Ovary (tissue), 9 donors: Measurements from ENCODE around the gene VPS26A. TPM values are rescaled to one million over a fixed set of nuclear protein-coding genes. Genes with fewer than 3 reads are reported as not detected.

ENCODE experiments used
- DNase-seq, 5 donors: peaks; one replicate each; pipeline ENCODE4 v3.0.0-alpha.2; 2019 to 2020
- H3K27ac ChIP-seq, 2 donors: fragments of 200-600 bp; one replicate each; pipeline versions ENCODE4 v1.5.1 to v1.8.0; 2019 to 2022
- H3K27me3 ChIP-seq: fragments of 200-600 bp; one replicate; pipeline ENCODE4 v1.8.0; 2022
- H3K36me3 ChIP-seq: fragments of 200-600 bp; sonication (generic); one replicate; pipeline ENCODE4 v1.5.1; 2019
- H3K4me1 ChIP-seq: one replicate; pipeline ENCODE4 v1.8.1; 2013; ENCODE audit warnings: mild to moderate bottlenecking, moderate library complexity; ENCODE audit not compliant: insufficient read depth
- H3K4me3 ChIP-seq: fragments of 200-600 bp; sonication (generic); one replicate; pipeline ENCODE4 v1.5.1; 2017
- H3K9me3 ChIP-seq, 2 donors: fragments of 200-600 bp in 1 of 2; sonication (generic) in 1 of 2; one replicate each; pipeline versions ENCODE4 v1.5.1 to v1.8.1; 2013 to 2019; ENCODE audit warnings: mild to moderate bottlenecking in 1 of 2, moderate library complexity in 1 of 2
- CTCF ChIP-seq, 3 donors: fragments of 450-650 bp in 2 of 3; fragments of 200-600 bp in 1 of 3; IDR thresholded peaks; one replicate each; pipeline versions ENCODE4 v1.5.1 to v1.8.0; 2016 to 2022; ENCODE audit warnings: antibody characterized with exemption in 3 of 3, mild to moderate bottlenecking in 1 of 3
- EP300 ChIP-seq: sonication (generic); formaldehyde crosslinking; IDR thresholded peaks from one replicate; pipeline ENCODE4 v1.6.1; 2017; ENCODE audit warnings: antibody characterized with exemption
- POLR2A ChIP-seq: fragments of 450-650 bp; IDR thresholded peaks from one replicate; pipeline ENCODE4 v1.6.1; 2017; ENCODE audit warnings: antibody characterized with exemption, mild to moderate bottlenecking, moderate library complexity
- whole genome bisulfite sequencing, 3 donors: extraction: QIAGEN DNeasy Blood & Tissue Kit in 1 of 3; methylation state at CpG; one replicate each; pipeline versions ENCODE4 v1.1.5 to v1.1.7; 2013 to 2017; 5-methylcytosine and 5-hydroxymethylcytosine counted together
- intact Hi-C, 4 donors: fragments of 100-400 bp; cut with DNase I; formaldehyde crosslinking; loops; one replicate each; pipeline versions ENCODE4 v1.11.0 to v1.15.1; 2022 to 2023
- polyA plus RNA-seq, 2 donors: library from polyadenylated mRNA; stranded (reverse); fragments of 200-250 nt in 1 of 2; fragments of 350-450 nt in 1 of 2; fragmentation: Illumina TruSeq in 1 of 2; extraction: RNeasy Lipid Tissue Mini Kit (QIAGEN cat#74804) in 1 of 2; gene quantifications; one replicate each; pipeline ENCODE4 v1.2.3, GENCODE V29; 2013 to 2014
- total RNA-seq, 7 donors: library from RNA; depleted of rRNA in 2 of 7; stranded (reverse); fragments of >200 nt in 2 of 7; fragmentation: NEBNext Ultra II Directional in 3 of 7; extraction: Animal tissue kit (Norgen Biotek cat#: 25700) in 3 of 7; gene quantifications; one replicate each; pipeline versions ENCODE4 v1.1.0 to v1.2.4, GENCODE V29; 2016 to 2023
- donor health status: DM: no; HTN: no; CAD: no; lungs with moderate emphysema.
- donor health status: DM: no; HTN: no; CAD: no.
- donor health status: Bipolar disorder and iron deficiency.
- donor health status: DM: yes; HTN: yes; CAD: no.
- donor health status: DM: no; HTN: no; CAD: no.
- donor health status: DM: yes; HTN: yes; CAD: no.

VPS26A gene
- total and polyA plus RNA-seq, 9 donors: 21.3 to 65.4 (median 44.1) TPM

- no peaks in the 10 kb centered on the region for H3K36me3 ChIP-seq
- peak overlapping the region; percentile 54 for H3K4me3 ChIP-seq
- WGBS, 3 donors: 0 to 1% (median 1%) methylated on average over 16 of the region's 16 CpGs
- H3K27me3 ChIP-seq: no peaks in the 10 kb centered on the region
- intact Hi-C loops: loop anchor here in 1 of 4 donors (2.0 kb wide), 1 partner anchor 57 kb away; the partner anchor contains the start of gene SUPV3L1
- H3K9me3 ChIP-seq: no peaks in the 10 kb centered on the region
- DNase-seq: no peak
- H3K27ac ChIP-seq: peak overlapping the region; percentile 90 to 98
- H3K4me1 ChIP-seq: peaks cover 3% of the 10 kb centered on the region
- no peak for TF ChIP-seq POLR2A
Measured at GRCh38 chr10:69123306-69123746, 652 bp upstream of the VPS26A start.

DNA sequence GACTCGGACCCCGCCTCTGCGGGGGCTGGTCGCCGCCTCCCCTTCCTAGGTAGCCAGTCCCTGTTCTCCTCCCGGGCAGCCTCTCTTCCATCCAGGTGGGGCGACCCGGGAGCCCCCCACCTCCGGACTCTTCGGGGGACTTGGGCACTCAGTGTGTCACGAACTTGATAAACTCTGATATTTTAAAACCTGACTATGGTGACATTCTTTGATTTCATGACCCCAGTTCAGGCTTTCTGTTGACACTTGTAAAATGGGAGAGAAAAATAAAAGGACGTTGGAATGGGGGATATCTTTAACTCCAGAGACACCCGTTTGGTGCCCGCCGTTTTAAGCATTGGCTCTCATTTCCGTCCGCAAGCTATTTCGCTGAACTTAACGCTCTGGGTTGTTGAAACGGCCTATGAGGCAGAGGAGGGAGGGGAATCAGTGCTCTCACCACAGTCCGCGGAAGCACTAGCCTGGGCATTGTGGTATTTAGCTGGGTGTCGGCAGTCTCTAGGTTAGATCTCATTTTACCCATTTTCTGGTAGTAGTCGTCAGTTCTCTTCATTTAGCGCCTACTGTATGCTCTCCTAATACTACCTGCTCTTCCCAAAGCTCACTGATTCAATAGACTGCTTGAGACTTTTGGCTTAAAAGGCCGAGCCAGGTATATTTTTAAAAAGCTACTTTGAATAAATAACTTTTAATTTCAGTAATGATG is 738 bp downstream of the VPS26A start:
- TF ChIP-seq POLR2A (no peak), CTCF (IDR thresholded peaks at IDR 0.05) (no peak), EP300 (no peak)
- H3K4me1 ChIP-seq: peaks cover 3% of the 10 kb centered on the region
- H3K36me3 ChIP-seq: no peaks in the 10 kb centered on the region
- H3K9me3 ChIP-seq: no peaks in the 10 kb centered on the region
- H3K27ac ChIP-seq: peak overlapping the region; percentile 60 to 98
- DNase-seq: peak; percentile 23 to 58 (median 42)
- WGBS, 3 donors: 0 to 1% (median 1%) methylated on average over 24 to 26 of the region's 26 CpGs
- peak overlapping the region; percentile 91 for H3K4me3 ChIP-seq
- H3K27me3 ChIP-seq: no peaks in the 10 kb centered on the region
- intact Hi-C loops: no loop called here

DNA sequence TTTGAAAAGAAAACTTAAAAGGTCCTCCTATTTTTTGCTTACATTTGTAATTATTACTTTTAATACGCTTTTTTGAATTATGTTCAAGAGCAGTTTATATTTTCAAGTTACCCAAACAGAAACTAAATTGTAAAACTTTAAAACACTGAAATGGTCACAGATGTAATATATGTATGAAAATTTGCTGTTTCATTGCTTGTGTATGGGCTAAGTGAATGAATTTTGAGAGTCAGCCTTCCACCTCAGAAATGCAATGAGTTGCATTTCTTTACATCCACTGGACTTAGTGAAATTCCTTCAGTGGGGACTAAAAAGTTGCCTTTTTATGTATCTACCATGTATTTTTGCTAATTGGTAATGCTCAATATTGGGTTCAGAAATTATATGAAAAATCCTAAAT is 1.6 kb downstream of the VPS26A start:
- H3K36me3 ChIP-seq: no peaks in the 10 kb centered on the region
- no peaks in the 10 kb centered on the region for H3K9me3 ChIP-seq
- H3K27me3 ChIP-seq: no peaks in the 10 kb centered on the region
- TF ChIP-seq CTCF (IDR thresholded peaks at IDR 0.05): no peak
- no peak for TF ChIP-seq EP300
- TF ChIP-seq POLR2A: no peak
- intact Hi-C loops: no loop called here
- H3K27ac ChIP-seq: no peak overlapping the region
- peaks cover 3% of the 10 kb centered on the region for H3K4me1 ChIP-seq
- WGBS, 3 donors: 38 to 67% (median 45%) methylated on average over 1 of the region's 1 CpG
- no peak for DNase-seq
- peak overlapping the region; percentile 91 for H3K4me3 ChIP-seq

DNA sequence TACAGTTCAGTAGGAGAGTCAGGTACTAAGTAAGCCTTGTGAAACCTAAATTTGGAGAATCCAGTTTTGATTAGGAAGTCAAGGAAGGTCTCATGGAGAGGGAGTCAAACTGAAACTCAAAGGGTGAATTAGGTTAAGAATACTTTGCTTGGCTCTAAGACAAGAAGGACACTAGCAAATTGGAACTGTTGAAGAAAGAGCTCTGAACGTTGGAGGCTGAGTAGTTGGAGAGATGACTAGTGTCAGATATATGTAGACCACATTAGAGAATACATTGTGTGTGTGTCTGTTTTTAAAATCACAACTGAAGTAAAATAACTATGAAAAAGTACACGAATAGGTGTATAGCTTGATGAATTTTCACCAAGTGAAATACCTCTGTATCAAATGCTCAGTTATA is 6.3 kb downstream of the VPS26A start:
- intact Hi-C loops: no loop called here
- Histone ChIP-seq H3K27me3 (no peaks in the 10 kb centered on the region), H3K36me3 (no peaks in the 10 kb centered on the region), H3K4me1 (peaks cover under 1% of the 10 kb centered on the region), H3K4me3 (no peak overlapping the region), H3K9me3 (no peaks in the 10 kb centered on the region), H3K27ac (no peak overlapping the region)
- DNase-seq: no peak
- WGBS, 3 donors: 30 to 39% (median 37%) methylated on average over 2 of the region's 2 CpGs
- TF ChIP-seq CTCF (IDR thresholded peaks at IDR 0.05): no peak
- no peak for TF ChIP-seq POLR2A
- no peak for TF ChIP-seq EP300

GRCh38 chr10:69139961-69140360 is 16.0 kb downstream of the VPS26A start:
- Histone ChIP-seq H3K27ac (no peak overlapping the region), H3K4me3 (no peak overlapping the region), H3K27me3 (no peaks in the 10 kb centered on the region), H3K36me3 (no peaks in the 10 kb centered on the region), H3K4me1 (peaks cover 1% of the 10 kb centered on the region), H3K9me3 (no peaks in the 10 kb centered on the region)
- no peak for DNase-seq
- intact Hi-C loops: no loop called here
- 11 to 44% (median 13%) methylated on average over 2 of the region's 2 CpGs for WGBS, 3 donors
- TF ChIP-seq POLR2A (no peak), EP300 (no peak), CTCF (IDR thresholded peaks at IDR 0.05) (no peak)
